Gastrocnemius medialis (tissue), 4 donors: ENCODE results near the gene LMNTD2. TPM values are rescaled to one million over a fixed set of nuclear protein-coding genes. Genes with fewer than 3 reads are reported as not detected.
A peak's percentile ranks its signal among the peaks of the same experiment; 100 is the strongest.

Source experiments
- ATAC-seq, 2 donors: fragments of 150-250 bp; one replicate each; pipeline ENCODE4 v1.9.1; 2016
- DNase-seq, 2 donors: peaks; one replicate each; pipeline ENCODE4 v3.0.0-alpha.2; 2019
- H3K27ac ChIP-seq, 4 donors: fragments of 200-600 bp; sonication (generic); 1 replicate in 1 of 4; 2 replicates in 3 of 4; pipeline ENCODE4 v1.5.1; 2016 to 2018; ENCODE audit warnings: mild to moderate bottlenecking in 2 of 4, moderate library complexity in 1 of 4
- H3K27me3 ChIP-seq, 3 donors: fragments of 200-600 bp; sonication (generic) in 2 of 3; 1 replicate in 1 of 3; 2 replicates in 2 of 3; pipeline versions ENCODE4 v1.5.1 to v1.6.0; 2016 to 2019; ENCODE audit warnings: mild to moderate bottlenecking in 1 of 3, moderate library complexity in 1 of 3
- H3K36me3 ChIP-seq, 2 donors: fragments of 200-600 bp; sonication (generic) in 1 of 2; one replicate each; pipeline ENCODE4 v1.5.1; 2017 to 2018
- H3K4me1 ChIP-seq, 2 donors: fragments of 200-600 bp; sonication (generic) in 1 of 2; one replicate each; pipeline ENCODE4 v1.5.1; 2016 to 2017; ENCODE audit warnings: mild to moderate bottlenecking in 2 of 2
- H3K4me3 ChIP-seq, 4 donors: fragments of 200-600 bp; sonication (generic) in 3 of 4; 1 replicate in 1 of 4; 2 replicates in 3 of 4; pipeline ENCODE4 v1.5.1; 2016 to 2019; ENCODE audit warnings: mild to moderate bottlenecking in 2 of 4
- H3K9me3 ChIP-seq, 3 donors: fragments of 200-600 bp; sonication (generic) in 2 of 3; 1 replicate in 1 of 3; 2 replicates in 2 of 3; pipeline ENCODE4 v1.5.1; 2016 to 2019
- POLR2A ChIP-seq, 2 donors: fragments of 450-650 bp; IDR thresholded peaks; one replicate each; pipeline ENCODE4 v1.6.1; 2017; ENCODE audit warnings: antibody characterized with exemption in 2 of 2, mild to moderate bottlenecking in 2 of 2, moderate library complexity in 2 of 2
- in situ Hi-C, 4 donors: fragments of 200-750 bp; cut with MboI; loops; one replicate each; pipeline versions ENCODE4 v1.15.0 to v1.8.0; 2017; ENCODE audit warnings: low sequenced_read_pairs in 4 of 4
- intact Hi-C: fragments of 100-400 bp; cut with DNase I; formaldehyde crosslinking; loops from one replicate; pipeline ENCODE4 v1.15.1; 2023; ENCODE audit warnings: low total_unique reads
- total RNA-seq, 4 donors: library from RNA; depleted of rRNA; stranded (reverse); fragments of >200 nt; gene quantifications; one replicate each; pipeline versions ENCODE4 v1.1.0 to v1.2.3, GENCODE V29; 2016
- TF ChIP-seq, protein P1 (sequence below), 5 experiments: fragments of 450-650 bp in 3 of 5; fragments of 200-600 bp in 2 of 5; sonication (generic) in 2 of 5; IDR thresholded peaks in 4 of 5; conservative IDR thresholded peaks in 1 of 5; 1 replicate in 4 of 5; 2 replicates in 1 of 5; pipeline ENCODE4 v1.5.1; 2016 to 2019; ENCODE audit warnings: antibody characterized with exemption in 5 of 5, mild to moderate bottlenecking in 3 of 5, moderate library complexity in 3 of 5

LMNTD2 gene
- total RNA-seq, 4 donors from 2014 or later: 0.13 to 1.5 TPM; not detected in 2

DNA sequence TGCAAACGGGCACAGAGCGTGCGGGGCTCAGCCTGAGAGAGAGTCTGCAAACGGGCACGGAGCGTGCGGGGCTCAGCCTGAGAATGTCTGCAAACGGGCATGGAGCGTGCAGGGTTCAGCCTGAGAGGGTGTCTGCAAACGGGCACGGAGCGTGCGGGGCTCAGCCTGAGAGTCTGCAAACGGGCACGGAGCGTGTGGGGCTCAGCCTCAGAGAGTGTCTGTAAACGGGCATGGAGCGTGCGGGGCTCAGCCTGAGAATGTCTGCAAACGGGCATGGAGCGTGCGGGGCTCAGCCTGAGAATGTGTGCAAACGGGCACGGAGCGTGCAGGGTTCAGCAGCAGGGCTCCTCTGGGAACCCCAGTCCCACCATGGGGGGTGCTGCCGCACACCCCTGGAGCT is 29.3 kb upstream of the LMNTD2 start:
- in situ Hi-C loops (no loop called here), intact Hi-C loops (no loop called here)
- no peak for DNase-seq
- Histone ChIP-seq H3K4me1 (no peaks in the 10 kb centered on the region), H3K36me3 (peaks cover 0 to 66% of the 10 kb centered on the region in 2 donors), H3K27me3 (no peaks in the 10 kb centered on the region), H3K27ac (no peak overlapping the region), H3K9me3 (no peaks in the 10 kb centered on the region), H3K4me3 (no peak overlapping the region)
- TF ChIP-seq, protein P1, sequence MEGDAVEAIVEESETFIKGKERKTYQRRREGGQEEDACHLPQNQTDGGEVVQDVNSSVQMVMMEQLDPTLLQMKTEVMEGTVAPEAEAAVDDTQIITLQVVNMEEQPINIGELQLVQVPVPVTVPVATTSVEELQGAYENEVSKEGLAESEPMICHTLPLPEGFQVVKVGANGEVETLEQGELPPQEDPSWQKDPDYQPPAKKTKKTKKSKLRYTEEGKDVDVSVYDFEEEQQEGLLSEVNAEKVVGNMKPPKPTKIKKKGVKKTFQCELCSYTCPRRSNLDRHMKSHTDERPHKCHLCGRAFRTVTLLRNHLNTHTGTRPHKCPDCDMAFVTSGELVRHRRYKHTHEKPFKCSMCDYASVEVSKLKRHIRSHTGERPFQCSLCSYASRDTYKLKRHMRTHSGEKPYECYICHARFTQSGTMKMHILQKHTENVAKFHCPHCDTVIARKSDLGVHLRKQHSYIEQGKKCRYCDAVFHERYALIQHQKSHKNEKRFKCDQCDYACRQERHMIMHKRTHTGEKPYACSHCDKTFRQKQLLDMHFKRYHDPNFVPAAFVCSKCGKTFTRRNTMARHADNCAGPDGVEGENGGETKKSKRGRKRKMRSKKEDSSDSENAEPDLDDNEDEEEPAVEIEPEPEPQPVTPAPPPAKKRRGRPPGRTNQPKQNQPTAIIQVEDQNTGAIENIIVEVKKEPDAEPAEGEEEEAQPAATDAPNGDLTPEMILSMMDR (IDR thresholded peaks at IDR 0.05 in 4 of 5, conservative IDR thresholded peaks at IDR 0.05 in 1 of 5): no peak
- no peak for TF ChIP-seq POLR2A (IDR thresholded peaks at IDR 0.05)
- no peak for ATAC-seq

DNA sequence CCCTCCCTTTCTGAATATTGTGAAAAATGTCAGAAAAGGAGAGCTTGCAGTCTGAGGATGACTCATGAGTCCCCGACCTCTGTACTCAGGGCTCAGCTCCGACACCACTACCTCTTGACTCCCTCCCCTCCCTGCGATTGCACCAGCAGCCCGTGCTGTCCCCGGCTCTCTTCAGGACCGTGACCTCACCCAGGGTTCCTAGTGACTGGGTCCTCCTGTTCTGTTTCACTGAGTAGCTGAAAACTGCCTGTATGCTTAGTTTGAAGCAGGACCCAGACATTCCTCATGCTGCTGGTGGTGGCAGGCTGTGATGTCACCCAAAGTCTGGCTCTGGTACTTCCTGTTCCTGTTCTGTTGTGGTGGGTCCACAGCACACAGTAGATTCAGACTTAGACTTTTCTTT is 27.4 kb upstream of the LMNTD2 start:
- Histone ChIP-seq H3K4me1 (no peaks in the 10 kb centered on the region), H3K27me3 (no peaks in the 10 kb centered on the region), H3K27ac (no peak overlapping the region), H3K4me3 (no peak overlapping the region), H3K36me3 (peaks cover 0 to 64% of the 10 kb centered on the region in 2 donors), H3K9me3 (no peaks in the 10 kb centered on the region)
- DNase-seq (no peak), ATAC-seq (peak in 1 of 2 donors; percentile 24)
- intact Hi-C loops (no loop called here), in situ Hi-C loops (no loop called here)
- TF ChIP-seq POLR2A (IDR thresholded peaks at IDR 0.05): no peak
- TF ChIP-seq, protein P1 (IDR thresholded peaks at IDR 0.05 in 4 of 5, conservative IDR thresholded peaks at IDR 0.05 in 1 of 5): no peak

DNA sequence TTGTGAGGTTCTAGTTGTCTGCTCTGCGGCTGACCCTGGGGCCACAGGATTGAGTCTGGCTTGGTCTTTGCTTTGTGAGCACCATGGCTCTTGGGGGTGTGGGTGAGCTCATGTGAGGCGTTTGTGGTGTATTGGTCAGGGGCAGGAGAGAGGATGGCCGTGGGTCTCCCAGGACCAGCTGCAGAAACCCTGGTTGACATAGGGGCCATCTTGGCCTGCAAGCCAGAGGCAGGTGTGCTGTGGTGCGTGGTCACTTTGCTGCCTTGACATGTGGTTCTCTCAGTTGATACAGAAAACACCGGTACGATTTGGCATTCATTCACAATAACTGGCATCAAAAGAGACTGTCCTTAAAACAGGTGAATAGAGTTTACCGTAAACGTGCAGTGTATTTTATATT is 27.0 kb upstream of the LMNTD2 start:
- Histone ChIP-seq H3K36me3 (peaks cover 0 to 62% of the 10 kb centered on the region in 2 donors), H3K27me3 (no peaks in the 10 kb centered on the region), H3K4me3 (no peak overlapping the region), H3K9me3 (no peaks in the 10 kb centered on the region), H3K4me1 (no peaks in the 10 kb centered on the region), H3K27ac (no peak overlapping the region)
- DNase-seq (no peak), ATAC-seq (peak in 1 of 2 donors; percentile 14)
- in situ Hi-C loops: no loop called here
- intact Hi-C loops: no loop called here
- TF ChIP-seq, protein P1 (IDR thresholded peaks at IDR 0.05 in 4 of 5, conservative IDR thresholded peaks at IDR 0.05 in 1 of 5): no peak
- no peak for TF ChIP-seq POLR2A (IDR thresholded peaks at IDR 0.05)

DNA sequence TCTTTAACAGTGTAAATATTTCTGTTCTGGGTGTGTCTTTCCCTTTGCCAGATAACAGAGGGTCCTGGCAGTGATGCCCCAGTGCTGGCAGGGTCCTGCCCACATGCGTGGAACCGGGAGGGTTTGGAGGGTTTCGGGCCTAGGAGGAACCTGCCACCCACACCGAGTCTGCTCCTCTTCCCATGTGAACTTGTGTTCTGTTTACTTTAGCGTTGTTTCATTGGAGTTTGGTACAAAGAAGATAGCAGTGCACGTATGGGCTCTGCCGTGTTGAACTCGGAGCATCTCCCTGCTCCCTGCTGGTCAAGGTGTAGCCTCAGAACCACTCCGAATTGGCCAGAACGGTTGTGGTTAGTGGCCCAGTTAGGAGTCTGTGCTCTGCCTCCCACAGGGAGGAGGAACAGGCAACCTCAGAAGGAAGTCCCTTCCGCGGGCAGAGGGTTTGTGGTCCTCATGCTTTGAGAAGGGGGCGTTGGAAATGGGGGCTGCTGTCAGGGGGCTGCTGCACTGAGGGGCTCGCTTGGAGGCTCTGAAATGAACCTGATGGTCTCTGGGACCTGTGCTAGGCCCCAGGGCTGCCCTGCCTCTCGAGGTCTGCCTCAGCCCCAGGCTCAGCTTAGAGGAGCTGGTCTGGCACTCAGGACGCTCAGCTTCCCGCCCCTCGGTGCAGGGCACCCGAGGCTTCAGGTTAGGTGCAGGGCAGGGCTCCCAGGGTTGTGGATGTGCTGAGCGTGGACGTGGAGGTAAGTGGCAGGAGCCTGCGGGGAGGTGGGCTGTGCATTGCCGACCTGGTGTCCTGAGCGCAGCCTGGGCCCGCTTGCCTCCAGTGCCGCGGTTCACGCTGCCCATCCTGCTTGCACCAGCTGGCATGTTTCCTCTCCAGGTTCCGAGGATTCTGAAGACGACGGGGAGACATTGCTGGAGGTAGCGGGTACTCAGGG is 26.1 kb upstream of the LMNTD2 start:
- Histone ChIP-seq H3K4me1 (peaks cover 0 to 5% of the 10 kb centered on the region in 2 donors), H3K9me3 (no peaks in the 10 kb centered on the region), H3K36me3 (peaks cover 0 to 58% of the 10 kb centered on the region in 2 donors), H3K4me3 (no peak overlapping the region), H3K27ac (no peak overlapping the region), H3K27me3 (no peaks in the 10 kb centered on the region)
- DNase-seq (no peak), ATAC-seq (no peak)
- intact Hi-C loops (no loop called here), in situ Hi-C loops (no loop called here)
- TF ChIP-seq, protein P1 (IDR thresholded peaks at IDR 0.05 in 4 of 5, conservative IDR thresholded peaks at IDR 0.05 in 1 of 5): no peak
- TF ChIP-seq POLR2A (IDR thresholded peaks at IDR 0.05): no peak
